Suppressor macrophage treated with lipopolysaccharide for 4 hours (primary cell): Measurements from ENCODE around the gene AMDHD1.
"Not testable (repeated sequence)": the region's sequence is repeated elsewhere in the genome, so short reads cannot be mapped to it uniquely, and the experiment has no call there.

Source experiments
- DNase-seq: peaks from one replicate; pipeline ENCODE4 v3.0.0-alpha.2; 2020

AMDHD1 gene

GRCh38 chr12:95966287-95966870, 23.2 kb downstream of the AMDHD1 start:
- no peak for DNase-seq

GRCh38 chr12:95967301-95967700, 24.2 kb downstream of the AMDHD1 start:
- DNase-seq, result no peak

- not testable (repeated sequence) for DNase-seq
These were observed 26.0 kb downstream of the AMDHD1 start for GRCh38 chr12:95969116-95969515.

GRCh38 chr12:95970905-95971304, 27.8 kb downstream of the AMDHD1 start:
- no peak for DNase-seq

- no peak for DNase-seq
These were observed 29.8 kb downstream of the AMDHD1 start for GRCh38 chr12:95972832-95973456.

- no peak for DNase-seq
These were observed 31.2 kb downstream of the AMDHD1 start for GRCh38 chr12:95974358-95974757.

GRCh38 chr12:95975491-95975890, 32.4 kb downstream of the AMDHD1 start:
- no peak for DNase-seq

- no peak for DNase-seq
These were observed 33.3 kb downstream of the AMDHD1 start for GRCh38 chr12:95976416-95976832.

GRCh38 chr12:95977764-95978305, 34.7 kb downstream of the AMDHD1 start:
- no peak for DNase-seq

- DNase-seq, result no peak
These were observed 35.2 kb downstream of the AMDHD1 start for GRCh38 chr12:95978351-95978750.

- DNase-seq, result no peak
These were observed 35.6 kb downstream of the AMDHD1 start for GRCh38 chr12:95978774-95979173.

- no peak for DNase-seq
These were observed 37.3 kb downstream of the AMDHD1 start for GRCh38 chr12:95980437-95980836.

- DNase-seq, result no peak
These were observed 39.5 kb downstream of the AMDHD1 start for GRCh38 chr12:95982602-95983001.

- no peak for DNase-seq
These were observed 41.6 kb downstream of the AMDHD1 start for GRCh38 chr12:95984682-95985081.

- no peak for DNase-seq
These were observed 43.8 kb downstream of the AMDHD1 start for GRCh38 chr12:95986635-95987570.

- no peak for DNase-seq
These were observed 45.6 kb downstream of the AMDHD1 start for GRCh38 chr12:95988506-95989275.

- DNase-seq, result no peak
These were observed 46.5 kb downstream of the AMDHD1 start for GRCh38 chr12:95989504-95990123.

GRCh38 chr12:95990136-95990535, 47.0 kb downstream of the AMDHD1 start:
- DNase-seq, result no peak

- DNase-seq, result no peak
These were observed 50.8 kb downstream of the AMDHD1 start for GRCh38 chr12:95993907-95994306.

- DNase-seq, result no peak
These were observed 51.3 kb downstream of the AMDHD1 start for GRCh38 chr12:95994476-95994875.

- no peak for DNase-seq
These were observed 52.3 kb downstream of the AMDHD1 start for GRCh38 chr12:95995238-95996031.
